ENCODE data around the gene ACOD1.
"Not testable (repeated sequence)": the region's sequence is repeated elsewhere in the genome, so short reads cannot be mapped to it uniquely, and the experiment has no call there.

Gene ACOD1

DNA sequence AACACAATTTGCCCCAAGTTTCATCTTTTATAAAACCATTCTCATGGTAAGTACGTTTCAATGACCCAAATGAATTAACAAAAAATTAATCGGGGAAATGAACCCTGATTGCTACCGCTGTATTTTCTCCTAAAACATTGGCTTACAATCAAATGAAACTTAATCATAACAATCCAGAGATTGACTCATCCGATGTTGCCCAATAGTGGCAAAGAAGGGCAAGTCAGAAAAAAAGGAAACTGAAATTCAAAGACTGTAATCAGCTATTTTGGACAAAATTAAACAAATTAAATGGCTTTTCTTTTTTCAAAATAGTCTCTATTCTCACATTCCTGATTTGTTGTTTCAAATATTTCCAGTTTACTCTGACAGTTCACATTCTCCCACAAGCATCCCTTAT is 3.9 kb upstream of the ACOD1 start:
- in situ Hi-C loops (cut with MboI; ENCODE audit: low sequenced_read_pairs), result no loop called here

DNA sequence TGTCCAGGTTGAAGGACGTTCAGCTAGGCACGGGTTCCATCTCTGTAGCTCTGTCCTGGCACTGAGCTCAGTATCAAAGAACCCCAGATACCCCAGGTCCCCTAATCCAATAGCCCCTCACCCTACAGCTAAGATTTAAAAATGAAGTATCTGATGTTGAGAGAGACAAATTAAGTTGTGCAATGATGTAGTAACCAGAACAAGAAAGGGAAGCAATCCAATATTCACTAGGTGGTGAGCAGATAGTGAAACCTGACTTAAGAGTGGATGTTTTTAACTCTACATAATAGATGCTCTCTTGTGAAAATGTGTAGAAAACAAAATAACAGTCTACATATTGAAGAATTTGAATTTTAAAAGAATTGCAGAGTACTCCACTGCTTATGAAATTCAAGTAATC is 1.8 kb downstream of the ACOD1 start:
- in situ Hi-C loops (cut with MboI; ENCODE audit: low sequenced_read_pairs), result no loop called here

- in situ Hi-C loops (cut with MboI; ENCODE audit: low sequenced_read_pairs), result no loop called here
Measured at GRCh38 chr13:76953968-76954367, 5.7 kb downstream of the ACOD1 start.

DNA sequence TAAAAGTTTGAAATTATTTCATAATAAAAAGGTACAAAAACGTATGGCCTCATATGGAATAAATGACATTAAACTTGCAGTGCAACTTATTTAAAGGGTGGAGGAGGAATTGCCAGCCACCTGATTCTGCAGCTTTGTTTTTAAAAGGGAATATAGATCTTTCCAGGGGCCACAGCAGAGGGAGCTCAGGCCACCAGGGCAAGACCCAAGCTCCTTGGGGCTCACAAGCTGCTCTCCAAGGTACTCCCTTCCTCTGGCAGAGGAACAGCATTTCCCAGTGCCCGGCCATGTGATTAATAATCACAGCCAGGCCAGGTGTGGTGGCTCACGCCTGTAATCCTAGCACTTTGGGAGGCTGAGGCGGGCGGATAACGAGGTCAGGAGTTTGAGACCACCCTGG is 6.2 kb downstream of the ACOD1 start:
- in situ Hi-C loops (cut with MboI; ENCODE audit: low sequenced_read_pairs), result no loop called here

GRCh38 chr13:76955193-76955592 is 6.9 kb downstream of the ACOD1 start:
- in situ Hi-C loops (cut with MboI; ENCODE audit: low sequenced_read_pairs), result no loop called here

DNA sequence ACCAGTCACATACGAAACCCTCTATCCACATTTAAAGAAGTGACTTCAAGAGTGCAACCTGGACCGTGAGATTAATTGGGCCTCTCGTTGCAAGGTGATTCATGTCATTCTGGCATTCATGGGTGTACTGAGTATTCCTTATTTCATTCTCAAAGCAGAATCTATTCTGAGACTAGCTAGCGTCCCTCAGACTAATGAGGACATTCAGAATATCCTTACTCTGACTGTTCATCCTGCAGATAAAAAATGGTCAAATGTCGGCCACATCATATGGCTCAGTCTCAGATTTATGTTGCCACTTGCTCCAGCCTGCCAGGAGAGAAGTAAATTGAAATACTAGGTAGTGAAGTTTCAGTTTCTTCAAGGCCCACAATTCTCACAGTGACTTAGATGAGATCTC is 7.3 kb downstream of the ACOD1 start:
- in situ Hi-C loops (cut with MboI; ENCODE audit: low sequenced_read_pairs), result no loop called here

GRCh38 chr13:76958841-76959432 is 10.6 kb downstream of the ACOD1 start:
- in situ Hi-C loops (cut with MboI; ENCODE audit: low sequenced_read_pairs), result no loop called here

DNA sequence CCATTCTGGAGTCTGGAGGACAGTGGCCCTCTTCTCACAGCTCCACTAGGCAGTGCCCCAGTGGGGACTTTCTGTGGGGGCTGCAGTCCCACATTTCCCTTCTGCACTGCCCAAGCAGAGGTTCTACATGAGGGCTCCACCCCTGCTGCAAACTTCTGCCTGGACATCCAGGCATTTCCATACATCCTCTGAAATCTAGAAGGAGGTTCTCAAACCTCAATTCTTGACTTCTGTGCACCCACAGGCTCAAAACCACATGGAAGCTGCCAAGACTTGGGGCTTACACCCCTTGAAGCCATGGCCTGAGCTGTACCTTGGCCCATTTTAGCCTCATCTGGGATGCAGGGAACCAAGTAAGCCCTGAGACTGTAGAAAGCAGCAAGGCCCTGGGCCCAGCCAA is 11.4 kb downstream of the ACOD1 start:
- in situ Hi-C loops (cut with MboI; ENCODE audit: low sequenced_read_pairs), result not testable (repeated sequence)

GRCh38 chr13:76965759-76966421 is 17.6 kb downstream of the ACOD1 start:
- in situ Hi-C loops (cut with MboI; ENCODE audit: low sequenced_read_pairs), result no loop called here

- in situ Hi-C loops (cut with MboI; ENCODE audit: low sequenced_read_pairs), result no loop called here
Measured at GRCh38 chr13:76967031-76967430, 18.7 kb downstream of the ACOD1 start.

DNA sequence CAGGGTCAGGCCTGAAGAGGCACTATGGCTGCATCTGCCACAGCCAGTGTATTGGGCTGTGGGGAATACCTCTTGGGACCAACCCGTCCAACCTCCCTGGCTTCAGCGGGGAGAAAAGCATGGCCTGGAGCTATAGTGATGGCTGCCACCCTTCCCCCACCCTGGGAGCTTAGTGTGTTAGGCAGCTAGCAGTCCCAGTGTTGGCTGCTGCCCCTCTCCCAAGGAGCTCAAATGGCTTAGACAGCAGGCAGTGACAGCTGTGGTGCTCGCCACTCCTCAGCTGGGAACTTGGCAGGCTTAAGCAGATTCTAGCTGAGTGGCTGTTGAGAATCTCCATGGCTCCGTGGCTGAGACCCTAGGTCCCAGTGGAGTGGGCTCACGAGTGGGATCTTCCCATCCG is 19.7 kb downstream of the ACOD1 start:
- in situ Hi-C loops (cut with MboI; ENCODE audit: low sequenced_read_pairs), result no loop called here

DNA sequence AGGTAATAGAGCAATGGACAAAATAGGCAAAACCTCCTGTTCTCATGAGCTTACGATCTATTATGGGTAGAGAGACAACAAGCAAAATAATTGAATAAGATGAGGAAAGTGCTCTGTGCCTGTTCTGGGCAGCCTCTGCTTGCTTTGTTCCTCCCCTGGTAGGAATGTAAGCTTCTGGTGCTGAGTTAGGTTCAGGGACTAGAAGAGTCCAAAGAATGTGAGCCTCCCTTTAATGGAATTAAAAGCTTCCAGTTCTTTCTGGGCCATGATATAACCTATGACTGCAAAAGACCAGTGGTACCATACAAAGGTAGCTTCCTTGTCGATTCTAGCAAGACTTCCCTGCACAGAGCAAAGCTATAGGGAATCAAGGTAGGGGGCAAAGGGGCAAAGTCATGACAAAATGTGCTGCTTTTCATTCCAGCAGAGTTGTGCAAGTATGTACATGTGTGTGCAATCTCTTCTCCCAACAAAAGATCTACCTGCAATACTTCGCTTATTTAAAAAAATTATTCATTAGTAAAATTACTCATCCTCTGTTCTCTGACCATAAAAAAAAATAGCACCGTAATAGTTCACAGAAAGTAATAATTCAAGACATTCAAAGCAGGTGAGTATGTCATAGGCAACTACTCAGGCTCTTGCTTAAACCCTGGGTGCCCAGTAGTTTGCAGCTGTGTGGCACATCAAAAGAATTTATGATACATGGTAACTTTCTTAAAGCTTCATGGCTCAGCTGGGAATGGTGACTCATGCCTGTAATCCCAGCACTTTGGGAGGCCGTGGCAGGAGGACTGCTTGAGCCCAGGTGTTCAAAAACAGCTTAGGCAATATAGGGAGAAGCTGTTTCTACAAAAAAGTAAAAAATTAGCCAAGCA is 21.4 kb downstream of the ACOD1 start:
- in situ Hi-C loops (cut with MboI; ENCODE audit: low sequenced_read_pairs), result no loop called here

DNA sequence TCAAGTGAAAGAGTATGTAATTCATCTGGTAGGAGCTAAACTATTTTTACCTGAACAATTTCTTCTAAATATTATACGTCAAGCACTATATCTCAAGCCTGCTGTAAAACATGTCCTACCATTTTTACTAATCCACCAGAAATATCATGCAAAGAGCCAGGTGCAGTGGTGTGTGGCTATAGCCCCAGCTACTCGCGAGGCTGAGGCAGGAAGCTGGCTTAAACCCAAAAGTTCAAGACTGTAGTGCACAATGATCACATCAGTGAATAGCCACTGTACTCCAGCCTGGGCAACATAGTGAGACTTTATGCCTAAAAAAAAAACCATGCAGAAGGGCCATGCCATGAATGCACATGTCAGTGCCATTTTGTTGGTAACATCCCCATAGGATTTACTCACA is 22.9 kb downstream of the ACOD1 start:
- in situ Hi-C loops (cut with MboI; ENCODE audit: low sequenced_read_pairs), result no loop called here

- in situ Hi-C loops (cut with MboI; ENCODE audit: low sequenced_read_pairs), result no loop called here
Measured at GRCh38 chr13:76971851-76972829, 23.8 kb downstream of the ACOD1 start.

DNA sequence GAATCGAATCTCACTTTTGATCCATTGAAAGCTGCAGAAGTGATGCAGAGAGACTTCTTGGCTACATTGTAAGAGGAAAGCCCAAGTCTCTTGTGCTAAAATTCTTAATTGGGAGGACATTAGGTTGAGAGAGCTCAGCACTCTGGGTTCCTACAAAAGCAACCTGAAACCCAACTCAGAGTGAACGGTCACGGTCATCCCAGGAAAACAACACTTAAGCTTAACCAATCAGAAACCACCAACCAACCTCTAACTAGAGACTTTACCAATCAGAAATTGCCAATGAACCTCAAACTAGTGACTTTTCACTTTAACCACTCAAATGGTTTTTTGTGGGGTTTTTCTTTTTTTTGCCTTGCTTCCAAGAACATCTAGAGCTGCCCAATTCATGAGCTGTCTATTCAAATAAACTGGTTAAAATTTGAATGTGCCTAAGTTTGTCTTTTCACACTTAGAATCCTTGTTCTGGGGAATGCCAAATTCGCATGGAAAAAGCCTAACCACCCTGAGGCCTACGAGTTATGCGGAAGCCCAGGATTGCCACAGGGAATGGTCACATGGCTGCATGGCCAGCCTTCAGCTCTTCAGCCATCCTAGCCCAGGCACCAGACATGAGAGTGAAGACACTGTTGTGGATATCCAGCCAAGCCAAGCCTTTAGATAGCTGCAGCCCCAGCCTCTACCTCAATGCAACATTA is 25.8 kb downstream of the ACOD1 start:
- in situ Hi-C loops (cut with MboI; ENCODE audit: low sequenced_read_pairs), result no loop called here

GRCh38 chr13:76974618-76974975 is 26.3 kb downstream of the ACOD1 start:
- in situ Hi-C loops (cut with MboI; ENCODE audit: low sequenced_read_pairs), result no loop called here

DNA sequence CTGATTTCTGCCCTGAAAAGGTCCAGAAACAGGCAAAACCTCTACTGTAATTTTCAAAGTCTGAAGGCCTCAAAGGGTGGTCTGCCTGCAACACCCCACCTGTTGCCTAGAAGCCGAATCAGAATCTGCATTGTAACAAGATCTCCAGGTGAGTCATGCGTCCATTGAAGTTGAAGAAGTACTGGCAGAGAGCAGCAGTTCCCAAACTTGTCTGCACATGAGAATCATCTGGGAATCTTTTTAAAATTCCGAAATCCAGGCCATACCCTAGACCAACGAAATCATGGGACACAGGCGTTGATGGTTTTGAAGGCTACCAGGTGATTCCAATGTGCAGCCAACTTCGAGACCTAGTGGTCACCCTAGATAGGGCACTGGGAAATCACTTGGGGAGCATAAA is 27.6 kb downstream of the ACOD1 start:
- in situ Hi-C loops (cut with MboI; ENCODE audit: low sequenced_read_pairs), result no loop called here

DNA sequence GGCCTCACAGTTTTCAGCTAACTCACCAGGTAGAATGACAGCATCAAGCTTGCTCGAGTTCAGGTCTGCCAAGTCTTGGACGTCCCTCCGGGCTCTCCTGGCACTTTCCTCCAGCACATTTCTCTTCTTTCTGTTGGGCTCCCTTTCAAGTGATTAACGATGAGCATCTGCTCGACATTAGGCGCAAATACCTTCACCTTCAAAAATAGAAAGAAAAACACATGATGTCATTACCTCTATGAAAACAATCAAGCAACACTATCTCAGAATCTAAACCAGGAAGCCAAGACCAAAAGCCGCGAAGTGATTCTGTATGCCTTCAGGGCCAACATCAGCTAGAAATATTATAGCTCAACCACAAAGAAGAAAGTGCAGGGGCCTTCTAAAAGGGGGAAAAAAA is 28.2 kb downstream of the ACOD1 start:
- in situ Hi-C loops (cut with MboI; ENCODE audit: low sequenced_read_pairs), result no loop called here

- in situ Hi-C loops (cut with MboI; ENCODE audit: low sequenced_read_pairs), result no loop called here
Measured at GRCh38 chr13:76976929-76977328, 28.6 kb downstream of the ACOD1 start.

GRCh38 chr13:76980075-76980718 is 31.9 kb downstream of the ACOD1 start:
- in situ Hi-C loops (cut with MboI; ENCODE audit: low sequenced_read_pairs), result no loop called here

All from HL-60/S4 treated with retinoic acid at 250 ng/mL for 4 days and 3 days (cell line).